ENCODE results near the gene CCDC183.

DNA sequence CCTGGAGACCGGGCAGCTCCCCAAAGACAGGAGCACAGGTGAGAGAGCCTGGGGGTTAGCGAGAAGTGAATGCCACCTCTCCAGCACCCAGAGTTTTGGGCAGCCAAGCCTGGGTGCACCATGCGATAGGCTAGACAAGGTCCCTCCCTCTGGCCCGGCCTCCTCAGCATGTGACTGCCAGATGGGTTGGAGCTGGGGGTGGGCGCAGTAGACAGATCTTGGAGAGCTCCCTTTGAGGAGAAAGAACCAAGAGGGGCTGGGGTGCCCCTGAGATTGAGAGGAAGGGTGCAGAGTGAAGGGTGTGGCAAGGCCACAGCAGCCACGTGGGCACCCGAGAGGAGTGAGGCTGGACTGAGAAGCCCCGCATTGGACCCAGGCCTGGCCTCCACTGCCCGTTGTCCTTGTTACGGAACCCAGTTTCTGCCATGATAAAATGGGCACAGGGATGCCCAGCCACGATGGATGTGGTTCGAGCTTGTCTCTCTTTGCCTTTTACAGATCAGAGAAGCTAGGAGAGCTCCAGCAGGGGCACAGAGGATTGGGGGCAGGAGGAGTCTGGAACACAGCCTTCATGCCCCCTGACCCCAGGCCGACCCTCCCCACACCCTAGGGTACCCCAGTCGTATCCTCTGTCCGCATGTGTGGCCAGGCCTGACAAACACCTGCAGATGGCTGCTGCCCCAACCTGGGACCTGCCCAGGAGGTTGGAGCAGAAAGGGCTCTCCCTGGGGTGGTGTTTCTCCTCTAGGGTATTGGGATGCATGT is 3.6 kb upstream of the CCDC183 start:
- TF ChIP-seq, protein P1, sequence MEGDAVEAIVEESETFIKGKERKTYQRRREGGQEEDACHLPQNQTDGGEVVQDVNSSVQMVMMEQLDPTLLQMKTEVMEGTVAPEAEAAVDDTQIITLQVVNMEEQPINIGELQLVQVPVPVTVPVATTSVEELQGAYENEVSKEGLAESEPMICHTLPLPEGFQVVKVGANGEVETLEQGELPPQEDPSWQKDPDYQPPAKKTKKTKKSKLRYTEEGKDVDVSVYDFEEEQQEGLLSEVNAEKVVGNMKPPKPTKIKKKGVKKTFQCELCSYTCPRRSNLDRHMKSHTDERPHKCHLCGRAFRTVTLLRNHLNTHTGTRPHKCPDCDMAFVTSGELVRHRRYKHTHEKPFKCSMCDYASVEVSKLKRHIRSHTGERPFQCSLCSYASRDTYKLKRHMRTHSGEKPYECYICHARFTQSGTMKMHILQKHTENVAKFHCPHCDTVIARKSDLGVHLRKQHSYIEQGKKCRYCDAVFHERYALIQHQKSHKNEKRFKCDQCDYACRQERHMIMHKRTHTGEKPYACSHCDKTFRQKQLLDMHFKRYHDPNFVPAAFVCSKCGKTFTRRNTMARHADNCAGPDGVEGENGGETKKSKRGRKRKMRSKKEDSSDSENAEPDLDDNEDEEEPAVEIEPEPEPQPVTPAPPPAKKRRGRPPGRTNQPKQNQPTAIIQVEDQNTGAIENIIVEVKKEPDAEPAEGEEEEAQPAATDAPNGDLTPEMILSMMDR (IDR thresholded peaks at IDR 0.05) = no peak
- no peak for TF ChIP-seq POLR2AphosphoS5 (IDR thresholded peaks at IDR 0.05)
- no peak for TF ChIP-seq POLR2A (IDR thresholded peaks at IDR 0.05)

Measured in sigmoid colon (tissue), 4 donors.